Ishikawa (cell line): ENCODE data around the gene SNRPB.

Experiments
- CEBPB ChIP-seq: IDR thresholded peaks from 2 replicates; pipeline ENCODE4 v1.6.1; 2012
- CREB1 ChIP-seq: IDR thresholded peaks from 2 replicates; pipeline ENCODE4 v1.6.1; 2012; ENCODE audit warnings: low read depth
- EGR1 ChIP-seq: IDR thresholded peaks from 2 replicates; pipeline ENCODE4 v1.6.1; 2012
- EP300 ChIP-seq: IDR thresholded peaks from 2 replicates; pipeline ENCODE4 v1.6.1; 2012; ENCODE audit warnings: borderline replicate concordance
- FOXM1 ChIP-seq: IDR thresholded peaks from 2 replicates; pipeline ENCODE4 v1.6.1; 2012; ENCODE audit warnings: low read depth, borderline replicate concordance
- NFIC ChIP-seq: IDR thresholded peaks from 2 replicates; pipeline ENCODE4 v1.6.1; 2012
- RAD21 ChIP-seq: IDR thresholded peaks from 2 replicates; pipeline ENCODE4 v1.6.1; 2012; ENCODE audit warnings: low read depth
- TAF1 ChIP-seq: IDR thresholded peaks from 2 replicates; pipeline ENCODE4 v1.6.1; 2012; ENCODE audit warnings: low read depth, mild to moderate bottlenecking
- TCF12 ChIP-seq: IDR thresholded peaks from 2 replicates; pipeline ENCODE4 v1.6.1; 2012; ENCODE audit warnings: low read depth
- TEAD4 ChIP-seq: IDR thresholded peaks from 2 replicates; pipeline ENCODE4 v1.6.1; 2012
- YY1 ChIP-seq: IDR thresholded peaks from 2 replicates; pipeline ENCODE4 v1.6.1; 2012; ENCODE audit warnings: low read depth
- ZBTB7A ChIP-seq: IDR thresholded peaks from 2 replicates; pipeline ENCODE4 v1.6.1; 2012; ENCODE audit warnings: low read depth
- TF ChIP-seq, protein P1 (sequence below): IDR thresholded peaks from 2 replicates; pipeline ENCODE4 v1.6.1; 2012
- TF ChIP-seq, protein P2 (sequence below): IDR thresholded peaks from 2 replicates; pipeline ENCODE4 v1.6.1; 2012; ENCODE audit warnings: low read depth, mild to moderate bottlenecking
- TF ChIP-seq, protein P3 (sequence below): IDR thresholded peaks from 2 replicates; pipeline ENCODE4 v1.6.1; 2012

SNRPB gene

DNA sequence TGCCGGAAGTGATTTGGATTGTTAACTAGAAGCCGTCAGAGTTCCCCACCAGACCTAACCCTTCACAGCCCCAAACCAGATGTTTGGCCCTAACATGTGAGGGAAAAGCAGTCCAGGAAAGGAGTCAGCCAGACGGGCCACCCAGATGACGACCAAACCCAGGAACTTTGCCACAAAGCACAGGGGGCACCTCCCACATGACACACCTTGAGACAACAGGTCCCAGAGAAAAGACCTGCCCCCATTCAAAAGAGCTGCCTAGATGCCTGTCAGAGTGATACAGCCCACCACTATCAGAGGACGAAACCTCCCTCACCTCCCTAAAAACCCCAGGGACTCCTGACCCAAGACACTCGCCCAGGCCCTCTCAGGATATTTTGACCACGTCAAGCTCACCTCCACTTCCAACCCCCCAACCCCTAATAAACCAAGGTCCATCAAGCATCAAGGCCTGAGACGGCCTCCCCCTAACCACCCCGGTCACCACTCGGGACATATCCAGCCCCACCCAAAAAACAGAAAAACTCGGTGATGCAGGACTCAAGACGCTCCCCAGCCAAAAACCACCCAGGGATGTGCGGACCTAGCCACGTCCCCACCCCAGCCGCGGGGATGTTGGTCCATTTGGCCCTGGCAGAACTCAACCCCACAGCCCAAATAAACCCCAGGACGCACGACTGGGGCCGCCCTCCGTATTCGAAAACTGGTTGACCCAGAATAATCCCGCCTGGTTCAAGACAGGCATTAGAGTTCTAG is 37.5 kb upstream of the SNRPB start:
- TF ChIP-seq RAD21 (no peak), CREB1 (no peak), CEBPB (no peak)

DNA sequence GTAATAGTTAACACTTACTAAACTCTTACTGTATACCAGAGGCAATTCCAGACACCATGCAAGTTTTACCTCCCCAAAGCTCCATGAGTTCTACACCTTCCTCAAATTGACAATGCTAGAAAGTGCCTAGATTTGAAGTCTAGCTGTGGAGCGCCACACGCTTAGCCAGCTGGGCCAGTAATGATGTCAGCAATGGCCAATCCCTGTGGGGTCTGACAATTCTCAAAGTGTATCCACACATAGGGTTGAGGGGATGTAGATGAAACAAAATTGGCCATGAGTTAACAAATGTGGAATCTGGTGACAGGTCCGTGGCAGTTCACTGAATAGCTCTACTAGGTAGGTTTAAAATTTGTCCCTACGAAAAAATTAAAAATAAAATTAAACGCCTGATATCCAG is 36.9 kb upstream of the SNRPB start:
- TF ChIP-seq TEAD4 = no peak

DNA sequence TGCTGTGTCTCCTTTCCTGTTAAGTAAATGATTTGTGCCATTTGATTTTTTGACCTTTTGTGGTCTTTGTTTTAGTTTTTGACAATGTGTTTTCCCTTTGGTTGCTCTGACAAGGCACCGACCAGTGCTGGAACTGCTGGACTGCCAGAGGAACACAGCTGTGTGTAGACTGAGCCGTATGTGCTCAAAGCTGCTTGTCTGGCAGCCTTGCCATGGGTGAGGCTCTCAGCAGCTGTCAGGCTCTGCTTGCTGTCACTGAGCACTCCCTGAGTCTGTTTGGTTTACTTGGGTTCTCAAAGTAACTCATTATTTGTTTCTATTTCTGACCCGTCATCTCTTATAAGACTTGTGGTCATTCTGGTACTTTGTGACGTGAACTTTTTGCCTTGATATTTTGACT is 15.1 kb upstream of the SNRPB start:
- TF ChIP-seq ZBTB7A = no peak
- TF ChIP-seq YY1 = no peak
- TF ChIP-seq NFIC = no peak
- no peak for TF ChIP-seq CREB1
- TF ChIP-seq, protein P1, sequence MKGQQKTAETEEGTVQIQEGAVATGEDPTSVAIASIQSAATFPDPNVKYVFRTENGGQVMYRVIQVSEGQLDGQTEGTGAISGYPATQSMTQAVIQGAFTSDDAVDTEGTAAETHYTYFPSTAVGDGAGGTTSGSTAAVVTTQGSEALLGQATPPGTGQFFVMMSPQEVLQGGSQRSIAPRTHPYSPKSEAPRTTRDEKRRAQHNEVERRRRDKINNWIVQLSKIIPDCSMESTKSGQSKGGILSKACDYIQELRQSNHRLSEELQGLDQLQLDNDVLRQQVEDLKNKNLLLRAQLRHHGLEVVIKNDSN = no peak
- no peak for TF ChIP-seq FOXM1
- no peak for TF ChIP-seq CEBPB
- no peak for TF ChIP-seq EGR1
- no peak for TF ChIP-seq EP300
- TF ChIP-seq, protein P2, sequence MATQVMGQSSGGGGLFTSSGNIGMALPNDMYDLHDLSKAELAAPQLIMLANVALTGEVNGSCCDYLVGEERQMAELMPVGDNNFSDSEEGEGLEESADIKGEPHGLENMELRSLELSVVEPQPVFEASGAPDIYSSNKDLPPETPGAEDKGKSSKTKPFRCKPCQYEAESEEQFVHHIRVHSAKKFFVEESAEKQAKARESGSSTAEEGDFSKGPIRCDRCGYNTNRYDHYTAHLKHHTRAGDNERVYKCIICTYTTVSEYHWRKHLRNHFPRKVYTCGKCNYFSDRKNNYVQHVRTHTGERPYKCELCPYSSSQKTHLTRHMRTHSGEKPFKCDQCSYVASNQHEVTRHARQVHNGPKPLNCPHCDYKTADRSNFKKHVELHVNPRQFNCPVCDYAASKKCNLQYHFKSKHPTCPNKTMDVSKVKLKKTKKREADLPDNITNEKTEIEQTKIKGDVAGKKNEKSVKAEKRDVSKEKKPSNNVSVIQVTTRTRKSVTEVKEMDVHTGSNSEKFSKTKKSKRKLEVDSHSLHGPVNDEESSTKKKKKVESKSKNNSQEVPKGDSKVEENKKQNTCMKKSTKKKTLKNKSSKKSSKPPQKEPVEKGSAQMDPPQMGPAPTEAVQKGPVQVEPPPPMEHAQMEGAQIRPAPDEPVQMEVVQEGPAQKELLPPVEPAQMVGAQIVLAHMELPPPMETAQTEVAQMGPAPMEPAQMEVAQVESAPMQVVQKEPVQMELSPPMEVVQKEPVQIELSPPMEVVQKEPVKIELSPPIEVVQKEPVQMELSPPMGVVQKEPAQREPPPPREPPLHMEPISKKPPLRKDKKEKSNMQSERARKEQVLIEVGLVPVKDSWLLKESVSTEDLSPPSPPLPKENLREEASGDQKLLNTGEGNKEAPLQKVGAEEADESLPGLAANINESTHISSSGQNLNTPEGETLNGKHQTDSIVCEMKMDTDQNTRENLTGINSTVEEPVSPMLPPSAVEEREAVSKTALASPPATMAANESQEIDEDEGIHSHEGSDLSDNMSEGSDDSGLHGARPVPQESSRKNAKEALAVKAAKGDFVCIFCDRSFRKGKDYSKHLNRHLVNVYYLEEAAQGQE = no peak
- TF ChIP-seq RAD21 = no peak
- no peak for TF ChIP-seq TAF1
- TF ChIP-seq, protein P3, sequence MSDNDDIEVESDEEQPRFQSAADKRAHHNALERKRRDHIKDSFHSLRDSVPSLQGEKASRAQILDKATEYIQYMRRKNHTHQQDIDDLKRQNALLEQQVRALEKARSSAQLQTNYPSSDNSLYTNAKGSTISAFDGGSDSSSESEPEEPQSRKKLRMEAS = no peak
- TF ChIP-seq TCF12 = no peak

DNA sequence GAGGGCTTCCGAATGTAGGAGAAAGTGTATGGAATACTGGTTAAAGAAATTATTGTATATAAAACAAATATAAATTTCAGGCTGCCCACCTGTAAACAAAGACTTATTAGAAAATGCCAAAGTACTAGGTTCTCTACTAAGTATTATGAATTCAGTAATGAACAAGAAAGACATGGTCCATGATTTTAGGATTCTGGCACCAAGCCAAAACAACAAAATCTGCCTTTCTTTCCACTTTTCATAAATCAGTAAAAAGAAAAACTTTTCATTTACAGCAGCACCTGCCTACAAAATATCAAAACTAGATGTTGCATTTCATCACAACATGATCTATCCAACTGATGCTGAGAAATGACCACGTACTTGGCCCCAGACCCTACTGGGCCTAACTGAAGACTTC is 14.5 kb upstream of the SNRPB start:
- TF ChIP-seq, protein P3 = no peak
- TF ChIP-seq CREB1 (no peak), TCF12 (no peak), NFIC (0 out of 2 replicates have a peak, but pooled peaks have one; percentile 25)

DNA sequence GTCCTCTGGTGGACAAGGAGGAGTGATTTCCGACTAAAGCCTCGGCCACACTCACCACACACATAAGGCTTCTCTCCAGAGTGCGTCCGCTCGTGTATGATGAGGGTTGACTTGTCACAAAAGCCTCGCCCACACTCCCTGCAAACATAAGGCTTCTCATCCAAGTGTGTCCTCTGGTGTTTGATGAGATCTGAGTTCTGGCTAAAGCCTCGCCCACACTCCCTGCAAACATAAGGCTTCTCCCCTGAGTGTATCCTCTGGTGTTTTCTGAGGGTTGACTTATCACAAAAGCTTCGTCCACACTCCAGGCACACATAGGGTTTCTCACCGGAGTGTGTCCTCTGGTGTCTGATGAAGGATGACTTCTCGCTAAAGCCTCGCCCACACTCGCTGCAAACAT is 12.9 kb upstream of the SNRPB start:
- TF ChIP-seq, protein P2 = no peak
- TF ChIP-seq EP300 (no peak), TEAD4 (no peak), FOXM1 (no peak), TCF12 (no peak), RAD21 (no peak), EGR1 (no peak), CEBPB (no peak), ZBTB7A (no peak), NFIC (no peak), YY1 (no peak)
- TF ChIP-seq, protein P3 = no peak
- TF ChIP-seq, protein P1 = no peak

DNA sequence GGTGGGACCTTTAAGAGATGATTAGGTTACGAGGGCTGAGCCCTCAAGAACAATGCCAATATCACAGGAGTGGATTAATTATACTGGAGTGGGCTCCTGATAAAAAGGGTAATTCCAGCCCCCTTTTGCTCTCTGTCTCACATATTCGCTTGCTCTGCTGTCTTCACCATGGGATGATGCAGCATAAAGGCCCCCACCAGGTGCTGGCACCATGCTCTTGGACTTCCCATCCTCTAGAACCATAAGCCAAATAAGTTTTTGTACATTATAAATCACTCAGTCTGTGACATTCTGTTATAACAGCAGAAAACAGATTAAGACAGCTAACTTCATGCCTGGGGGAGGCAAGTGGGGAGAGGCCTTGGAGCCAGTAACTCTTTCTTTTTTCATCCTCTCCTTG is 9.8 kb upstream of the SNRPB start:
- TF ChIP-seq CREB1 (no peak), TAF1 (no peak), ZBTB7A (no peak), TCF12 (no peak), EGR1 (no peak), CEBPB (no peak), TEAD4 (no peak), EP300 (no peak), NFIC (no peak), RAD21 (no peak)
